ENCODE results near the gene SNCAIP.

The SNCAIP gene

DNA sequence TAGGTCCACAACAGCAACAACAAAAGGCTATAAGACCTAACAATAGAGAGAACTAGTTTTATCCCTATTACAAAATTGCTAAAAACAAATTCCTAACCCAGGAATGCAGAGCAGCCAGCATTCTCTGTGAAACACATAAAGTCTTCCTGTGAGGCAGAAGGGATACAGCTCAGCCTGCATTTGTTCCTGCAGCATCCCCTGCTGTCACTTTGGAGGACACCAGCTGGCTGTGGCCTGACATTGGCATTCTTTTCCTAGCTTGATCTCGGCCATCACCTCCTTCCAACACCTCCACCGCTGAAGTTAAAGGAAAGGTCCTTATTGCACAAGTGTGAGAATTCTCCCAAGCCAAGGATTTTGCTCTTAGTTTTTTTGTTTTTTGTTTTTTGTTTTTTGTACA is 186.1 kb downstream of the SNCAIP start:
- no peak for TF ChIP-seq SPI1 (IDR thresholded peaks at IDR 0.05; ENCODE audit: borderline replicate concordance, low read depth)
- H3K27me3 ChIP-seq (ENCODE audit: insufficient read depth, poor library complexity, severe bottlenecking): no peaks in the 10 kb centered on the region
- DNase-seq (ENCODE audit: low read depth in 1 of 2, low spot score in 1 of 2): no peak
- no peak overlapping the region for H3K27ac ChIP-seq (replicated peaks)
- no peak overlapping the region for H3K4me3 ChIP-seq (replicated peaks; ENCODE audit: insufficient read depth, low read length)

DNA sequence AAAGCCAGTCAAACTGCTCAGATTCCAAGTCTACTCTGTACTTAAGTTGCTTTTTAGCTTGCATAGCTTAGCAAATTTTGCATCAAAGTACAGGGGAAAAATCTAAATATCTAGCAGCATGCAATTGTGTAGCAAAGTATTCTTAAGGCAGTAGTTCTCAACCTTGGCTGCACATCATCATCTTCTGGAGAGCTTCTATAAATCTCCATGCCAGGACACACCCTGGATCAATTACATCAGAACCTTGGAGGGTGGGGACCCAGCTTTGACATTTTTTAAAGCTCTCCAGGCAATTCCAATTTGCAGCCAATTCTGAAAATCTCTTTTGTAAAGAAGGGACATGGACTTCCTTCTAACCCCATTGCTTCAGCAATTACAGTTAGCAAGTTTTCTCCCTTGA is 187.5 kb downstream of the SNCAIP start:
- Histone ChIP-seq H3K27me3 (ENCODE audit: insufficient read depth, poor library complexity, severe bottlenecking) (no peaks in the 10 kb centered on the region), H3K4me3 (replicated peaks; ENCODE audit: insufficient read depth, low read length) (no peak overlapping the region), H3K27ac (replicated peaks) (no peak overlapping the region)
- TF ChIP-seq GABPA (IDR thresholded peaks at IDR 0.05; ENCODE audit: low read depth): no peak
- TF ChIP-seq, protein P1, sequence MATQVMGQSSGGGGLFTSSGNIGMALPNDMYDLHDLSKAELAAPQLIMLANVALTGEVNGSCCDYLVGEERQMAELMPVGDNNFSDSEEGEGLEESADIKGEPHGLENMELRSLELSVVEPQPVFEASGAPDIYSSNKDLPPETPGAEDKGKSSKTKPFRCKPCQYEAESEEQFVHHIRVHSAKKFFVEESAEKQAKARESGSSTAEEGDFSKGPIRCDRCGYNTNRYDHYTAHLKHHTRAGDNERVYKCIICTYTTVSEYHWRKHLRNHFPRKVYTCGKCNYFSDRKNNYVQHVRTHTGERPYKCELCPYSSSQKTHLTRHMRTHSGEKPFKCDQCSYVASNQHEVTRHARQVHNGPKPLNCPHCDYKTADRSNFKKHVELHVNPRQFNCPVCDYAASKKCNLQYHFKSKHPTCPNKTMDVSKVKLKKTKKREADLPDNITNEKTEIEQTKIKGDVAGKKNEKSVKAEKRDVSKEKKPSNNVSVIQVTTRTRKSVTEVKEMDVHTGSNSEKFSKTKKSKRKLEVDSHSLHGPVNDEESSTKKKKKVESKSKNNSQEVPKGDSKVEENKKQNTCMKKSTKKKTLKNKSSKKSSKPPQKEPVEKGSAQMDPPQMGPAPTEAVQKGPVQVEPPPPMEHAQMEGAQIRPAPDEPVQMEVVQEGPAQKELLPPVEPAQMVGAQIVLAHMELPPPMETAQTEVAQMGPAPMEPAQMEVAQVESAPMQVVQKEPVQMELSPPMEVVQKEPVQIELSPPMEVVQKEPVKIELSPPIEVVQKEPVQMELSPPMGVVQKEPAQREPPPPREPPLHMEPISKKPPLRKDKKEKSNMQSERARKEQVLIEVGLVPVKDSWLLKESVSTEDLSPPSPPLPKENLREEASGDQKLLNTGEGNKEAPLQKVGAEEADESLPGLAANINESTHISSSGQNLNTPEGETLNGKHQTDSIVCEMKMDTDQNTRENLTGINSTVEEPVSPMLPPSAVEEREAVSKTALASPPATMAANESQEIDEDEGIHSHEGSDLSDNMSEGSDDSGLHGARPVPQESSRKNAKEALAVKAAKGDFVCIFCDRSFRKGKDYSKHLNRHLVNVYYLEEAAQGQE (IDR thresholded peaks at IDR 0.05; ENCODE audit: insufficient replicate concordance, low read depth): no peak
- TF ChIP-seq POLR2AphosphoS5 (IDR thresholded peaks at IDR 0.05; ENCODE audit: low read depth): no peak
- no peak for TF ChIP-seq SPI1 (IDR thresholded peaks at IDR 0.05; ENCODE audit: borderline replicate concordance, low read depth)
- DNase-seq (ENCODE audit: low read depth in 1 of 2, low spot score in 1 of 2): no peak

DNA sequence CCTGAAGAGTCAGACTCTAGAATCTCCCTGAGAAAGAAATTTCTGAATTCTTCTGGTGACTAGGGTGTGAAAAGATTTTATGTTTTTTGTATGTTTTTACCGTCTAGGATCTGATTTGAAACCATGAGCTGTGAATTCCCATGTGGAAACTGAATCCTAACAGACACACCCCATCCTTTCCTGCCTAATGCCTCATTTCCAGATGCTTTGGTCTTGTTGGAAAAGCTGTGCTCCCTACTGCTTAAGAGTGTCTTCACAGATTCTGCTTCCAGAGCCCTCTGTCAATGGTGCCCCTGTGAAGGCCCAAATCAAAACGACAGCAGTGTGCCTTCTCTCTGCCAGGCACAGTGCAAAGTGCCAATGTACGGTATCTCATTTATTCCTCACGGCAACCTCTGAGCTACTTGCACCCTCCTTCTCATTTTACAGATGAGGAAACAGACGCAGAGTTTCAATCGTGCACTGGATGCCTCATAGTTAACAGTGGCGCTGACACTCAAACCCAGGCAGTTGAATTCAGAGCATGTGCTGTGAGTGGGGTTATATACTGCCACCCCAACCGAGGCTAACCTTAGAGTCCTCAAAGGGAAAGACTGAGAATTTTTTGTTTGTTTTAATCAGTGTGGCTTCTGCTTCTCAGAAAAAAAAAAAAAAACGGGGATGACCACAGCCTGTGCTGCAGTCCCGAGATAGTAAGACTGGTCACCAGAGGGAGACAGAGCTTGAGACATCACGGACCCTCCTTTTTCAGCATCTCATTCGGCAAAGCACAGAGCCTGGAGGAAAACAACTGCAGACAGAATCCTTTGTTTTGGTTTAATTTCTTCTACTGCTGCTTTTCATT is 188.4 kb downstream of the SNCAIP start:
- Histone ChIP-seq H3K4me3 (replicated peaks; ENCODE audit: insufficient read depth, low read length) (no peak overlapping the region), H3K27me3 (ENCODE audit: insufficient read depth, poor library complexity, severe bottlenecking) (no peaks in the 10 kb centered on the region), H3K27ac (replicated peaks) (no peak overlapping the region)
- TF ChIP-seq GABPA (IDR thresholded peaks at IDR 0.05; ENCODE audit: low read depth) (no peak), SPI1 (IDR thresholded peaks at IDR 0.05; ENCODE audit: borderline replicate concordance, low read depth) (no peak), POLR2AphosphoS5 (IDR thresholded peaks at IDR 0.05; ENCODE audit: low read depth) (no peak)
- TF ChIP-seq, protein P1 (IDR thresholded peaks at IDR 0.05; ENCODE audit: insufficient replicate concordance, low read depth): no peak
- TF ChIP-seq, protein P2, sequence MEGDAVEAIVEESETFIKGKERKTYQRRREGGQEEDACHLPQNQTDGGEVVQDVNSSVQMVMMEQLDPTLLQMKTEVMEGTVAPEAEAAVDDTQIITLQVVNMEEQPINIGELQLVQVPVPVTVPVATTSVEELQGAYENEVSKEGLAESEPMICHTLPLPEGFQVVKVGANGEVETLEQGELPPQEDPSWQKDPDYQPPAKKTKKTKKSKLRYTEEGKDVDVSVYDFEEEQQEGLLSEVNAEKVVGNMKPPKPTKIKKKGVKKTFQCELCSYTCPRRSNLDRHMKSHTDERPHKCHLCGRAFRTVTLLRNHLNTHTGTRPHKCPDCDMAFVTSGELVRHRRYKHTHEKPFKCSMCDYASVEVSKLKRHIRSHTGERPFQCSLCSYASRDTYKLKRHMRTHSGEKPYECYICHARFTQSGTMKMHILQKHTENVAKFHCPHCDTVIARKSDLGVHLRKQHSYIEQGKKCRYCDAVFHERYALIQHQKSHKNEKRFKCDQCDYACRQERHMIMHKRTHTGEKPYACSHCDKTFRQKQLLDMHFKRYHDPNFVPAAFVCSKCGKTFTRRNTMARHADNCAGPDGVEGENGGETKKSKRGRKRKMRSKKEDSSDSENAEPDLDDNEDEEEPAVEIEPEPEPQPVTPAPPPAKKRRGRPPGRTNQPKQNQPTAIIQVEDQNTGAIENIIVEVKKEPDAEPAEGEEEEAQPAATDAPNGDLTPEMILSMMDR (IDR thresholded peaks at IDR 0.05; ENCODE audit: insufficient read depth, low read length): no peak
- DNase-seq (ENCODE audit: low read depth in 1 of 2, low spot score in 1 of 2): no peak

DNA sequence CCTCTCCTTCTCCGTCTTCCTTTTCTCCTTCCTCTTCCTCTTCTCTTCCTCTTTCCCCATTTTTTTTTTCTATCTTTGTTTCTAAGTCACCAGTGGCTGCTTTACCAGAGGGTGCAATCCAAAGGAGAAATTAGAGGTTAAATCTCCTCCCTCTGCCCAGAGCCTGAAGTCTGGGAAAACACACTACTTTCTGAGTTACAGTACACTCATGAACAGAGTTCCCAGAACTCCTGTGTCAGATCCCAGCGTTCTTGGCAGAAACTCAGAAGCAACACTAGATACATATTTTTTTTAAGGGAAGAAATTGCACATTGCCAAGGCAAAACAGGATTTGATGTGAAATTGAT is 189.0 kb downstream of the SNCAIP start:
- Histone ChIP-seq H3K27me3 (ENCODE audit: insufficient read depth, poor library complexity, severe bottlenecking) (no peaks in the 10 kb centered on the region), H3K27ac (replicated peaks) (no peak overlapping the region), H3K4me3 (replicated peaks; ENCODE audit: insufficient read depth, low read length) (no peak overlapping the region)
- no peak for DNase-seq (ENCODE audit: low read depth in 1 of 2, low spot score in 1 of 2)
- TF ChIP-seq, protein P1 (IDR thresholded peaks at IDR 0.05; ENCODE audit: insufficient replicate concordance, low read depth): no peak
- no peak for TF ChIP-seq GABPA (IDR thresholded peaks at IDR 0.05; ENCODE audit: low read depth)
- TF ChIP-seq POLR2AphosphoS5 (IDR thresholded peaks at IDR 0.05; ENCODE audit: low read depth): no peak
- no peak for TF ChIP-seq SPI1 (IDR thresholded peaks at IDR 0.05; ENCODE audit: borderline replicate concordance, low read depth)
- TF ChIP-seq, protein P2 (IDR thresholded peaks at IDR 0.05; ENCODE audit: insufficient read depth, low read length): no peak
